K562 (cell line): ENCODE measurements around the gene UBE2J2. TPM values are rescaled to one million over a fixed set of nuclear protein-coding genes. Genes with fewer than 3 reads are reported as not detected.

Source experiments
- HDAC8 ChIP-seq: fragments of 450-650 bp; IDR thresholded peaks from 2 replicates; pipeline ENCODE4 v1.6.1; 2016; ENCODE audit warnings: mild to moderate bottlenecking, missing genetic modification characterization, moderate library complexity, missing compliant biosample characterization
- ILF3 ChIP-seq: fragments of 450-650 bp; IDR thresholded peaks from 2 replicates; pipeline ENCODE4 v1.6.1; 2018; ENCODE audit warnings: antibody characterized with exemption, mild to moderate bottlenecking, moderate library complexity, borderline replicate concordance
- MCM5 ChIP-seq: fragments of 450-650 bp; IDR thresholded peaks from 2 replicates; pipeline ENCODE4 v1.6.1; 2016; ENCODE audit warnings: low read depth
- MYBL2 ChIP-seq, 2 experiments: fragments of 450-650 bp in 1 of 2; sonication (generic) in 1 of 2; formaldehyde crosslinking in 1 of 2; IDR thresholded peaks; 2 replicates each; pipeline versions ENCODE4 v1.6.1 to v1.8.1; 2017 to 2022; ENCODE audit warnings: borderline replicate concordance in 1 of 2, inconsistent platforms in 1 of 2, low read depth in 1 of 2, mild to moderate bottlenecking in 1 of 2, missing genetic modification reagents in 1 of 2, moderate library complexity in 1 of 2
- MYC ChIP-seq, 2 experiments: fragments of 250-450 bp in 1 of 2; sonication (Bioruptor Pico) in 1 of 2; IDR thresholded peaks; 2 replicates each; pipeline versions ENCODE4 v1.5.1 to v1.6.1; 2012 to 2021; ENCODE audit warnings: low read depth in 2 of 2, borderline replicate concordance in 1 of 2, improper control_type of control experiment in 1 of 2, low read length in 1 of 2, mild to moderate bottlenecking in 1 of 2, moderate library complexity in 1 of 2
- NR2F6 ChIP-seq: fragments of 450-650 bp; formaldehyde crosslinking; IDR thresholded peaks from 2 replicates; pipeline ENCODE4 v1.4.0; 2020; ENCODE audit warnings: mild to moderate bottlenecking
- ZC3H11A ChIP-seq: IDR thresholded peaks from 2 replicates; pipeline ENCODE4 v1.6.1; 2012; ENCODE audit warnings: low read depth, low read length, improper control_type of control experiment
- ZC3H8 ChIP-seq: fragments of 450-650 bp; IDR thresholded peaks from 2 replicates; pipeline ENCODE4 v1.6.1; 2017
- ZNF146 ChIP-seq: IDR thresholded peaks from one replicate; pipeline ENCODE4 v1.6.1; 2018; ENCODE audit warnings: missing compliant biosample characterization; ENCODE audit not compliant: unreplicated experiment
- ZNF224 ChIP-seq: sonication (generic); formaldehyde crosslinking; IDR thresholded peaks from 2 replicates; pipeline ENCODE4 v1.8.0; 2022; ENCODE audit warnings: mild to moderate bottlenecking, missing genetic modification reagents
- polyA plus RNA-seq, 8 experiments: library from polyadenylated mRNA; depleted of rRNA in 4 of 8; stranded (reverse) in 5 of 8; unstranded in 3 of 8; fragments of >200 nt; fragmentation: Nextera tagmentation in 2 of 8; fragmentation: Illumina TruSeq in 1 of 8; extraction: Ambion mirVana in 2 of 8; extraction: Trizol in 1 of 8; gene quantifications; 2 replicates each; pipeline versions ENCODE4 v1.2.1 to v1.2.3, GENCODE V29; 2011 to 2014; ENCODE audit warnings: inconsistent platforms in 1 of 8, missing spikeins in 1 of 8
- total RNA-seq, 7 experiments: library from RNA; depleted of rRNA in 6 of 7; stranded (reverse); fragments of >200 nt in 6 of 7; fragmentation: Illumina TruSeq in 2 of 7; extraction: Trizol in 2 of 7; gene quantifications; 2 replicates each; pipeline versions ENCODE4 v1.2.1 to v1.2.3, GENCODE V29; 2011 to 2021; ENCODE audit warnings: low replicate concordance in 1 of 7
- TF ChIP-seq, protein P1 (sequence below): sonication (generic); formaldehyde crosslinking; IDR thresholded peaks from 2 replicates; pipeline ENCODE4 v1.8.1; 2023; ENCODE audit warnings: mild to moderate bottlenecking, missing genetic modification reagents
- TF ChIP-seq, protein P2 (sequence below), 2 experiments: IDR thresholded peaks; 2 replicates each; pipeline ENCODE4 v1.6.1; 2012; ENCODE audit warnings: improper control_type of control experiment in 2 of 2, low read depth in 2 of 2, low read length in 2 of 2, borderline replicate concordance in 1 of 2
- TF ChIP-seq, protein P3 (sequence below): sonication (generic); formaldehyde crosslinking; IDR thresholded peaks from 2 replicates; pipeline ENCODE4 v1.5.0; 2020; ENCODE audit warnings: missing genetic modification reagents

UBE2J2 gene
- total and polyA plus RNA-seq, 9 of the 15 experiments (the other 6 are each of a cell fraction or from before 2014, with no cell fraction given): 0.93 to 112 (median 75.5) TPM

DNA sequence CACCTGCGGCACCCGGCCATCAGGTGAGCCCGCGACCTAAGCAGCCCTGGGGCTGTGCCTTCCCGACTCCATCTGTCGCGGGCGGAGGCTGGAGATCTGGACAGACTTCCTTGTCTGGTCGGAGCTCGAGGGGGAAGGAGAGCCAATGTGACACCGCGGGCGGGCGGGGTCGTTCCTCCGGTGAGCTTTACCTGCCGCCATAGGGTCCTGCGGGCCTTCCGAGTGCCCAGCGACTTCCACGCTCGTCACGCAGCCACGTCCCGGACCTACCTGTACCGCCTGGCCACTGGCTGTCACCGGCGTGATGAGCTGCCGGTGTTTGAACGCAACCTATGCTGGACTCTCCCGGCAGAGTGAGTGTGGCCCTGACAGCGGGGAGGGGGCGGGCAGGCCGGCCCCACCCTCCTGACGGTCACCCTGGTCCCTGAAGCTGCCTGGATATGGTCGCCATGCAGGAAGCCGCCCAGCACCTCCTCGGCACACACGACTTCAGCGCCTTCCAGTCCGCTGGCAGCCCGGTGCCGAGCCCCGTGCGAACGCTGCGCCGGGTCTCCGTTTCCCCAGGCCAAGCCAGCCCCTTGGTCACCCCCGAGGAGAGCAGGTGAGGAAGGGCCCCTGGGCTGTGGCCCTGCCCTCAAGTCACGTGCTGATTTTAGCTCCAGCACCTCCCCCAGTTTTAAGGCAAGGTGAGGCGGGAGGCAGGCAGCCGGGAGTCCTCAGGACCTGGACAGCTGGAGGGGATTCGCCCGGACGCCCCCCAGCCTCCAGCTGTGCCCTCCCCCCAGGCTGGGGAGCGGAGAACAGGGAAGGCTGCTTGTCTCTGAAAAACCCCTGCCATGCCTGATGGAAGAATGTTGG lies 35.8 kb upstream of the UBE2J2 start (continued):
- TF ChIP-seq, protein P1, sequence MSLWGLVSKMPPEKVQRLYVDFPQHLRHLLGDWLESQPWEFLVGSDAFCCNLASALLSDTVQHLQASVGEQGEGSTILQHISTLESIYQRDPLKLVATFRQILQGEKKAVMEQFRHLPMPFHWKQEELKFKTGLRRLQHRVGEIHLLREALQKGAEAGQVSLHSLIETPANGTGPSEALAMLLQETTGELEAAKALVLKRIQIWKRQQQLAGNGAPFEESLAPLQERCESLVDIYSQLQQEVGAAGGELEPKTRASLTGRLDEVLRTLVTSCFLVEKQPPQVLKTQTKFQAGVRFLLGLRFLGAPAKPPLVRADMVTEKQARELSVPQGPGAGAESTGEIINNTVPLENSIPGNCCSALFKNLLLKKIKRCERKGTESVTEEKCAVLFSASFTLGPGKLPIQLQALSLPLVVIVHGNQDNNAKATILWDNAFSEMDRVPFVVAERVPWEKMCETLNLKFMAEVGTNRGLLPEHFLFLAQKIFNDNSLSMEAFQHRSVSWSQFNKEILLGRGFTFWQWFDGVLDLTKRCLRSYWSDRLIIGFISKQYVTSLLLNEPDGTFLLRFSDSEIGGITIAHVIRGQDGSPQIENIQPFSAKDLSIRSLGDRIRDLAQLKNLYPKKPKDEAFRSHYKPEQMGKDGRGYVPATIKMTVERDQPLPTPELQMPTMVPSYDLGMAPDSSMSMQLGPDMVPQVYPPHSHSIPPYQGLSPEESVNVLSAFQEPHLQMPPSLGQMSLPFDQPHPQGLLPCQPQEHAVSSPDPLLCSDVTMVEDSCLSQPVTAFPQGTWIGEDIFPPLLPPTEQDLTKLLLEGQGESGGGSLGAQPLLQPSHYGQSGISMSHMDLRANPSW (CRISPR knock-in tag): no peak
- TF ChIP-seq, protein P2, sequence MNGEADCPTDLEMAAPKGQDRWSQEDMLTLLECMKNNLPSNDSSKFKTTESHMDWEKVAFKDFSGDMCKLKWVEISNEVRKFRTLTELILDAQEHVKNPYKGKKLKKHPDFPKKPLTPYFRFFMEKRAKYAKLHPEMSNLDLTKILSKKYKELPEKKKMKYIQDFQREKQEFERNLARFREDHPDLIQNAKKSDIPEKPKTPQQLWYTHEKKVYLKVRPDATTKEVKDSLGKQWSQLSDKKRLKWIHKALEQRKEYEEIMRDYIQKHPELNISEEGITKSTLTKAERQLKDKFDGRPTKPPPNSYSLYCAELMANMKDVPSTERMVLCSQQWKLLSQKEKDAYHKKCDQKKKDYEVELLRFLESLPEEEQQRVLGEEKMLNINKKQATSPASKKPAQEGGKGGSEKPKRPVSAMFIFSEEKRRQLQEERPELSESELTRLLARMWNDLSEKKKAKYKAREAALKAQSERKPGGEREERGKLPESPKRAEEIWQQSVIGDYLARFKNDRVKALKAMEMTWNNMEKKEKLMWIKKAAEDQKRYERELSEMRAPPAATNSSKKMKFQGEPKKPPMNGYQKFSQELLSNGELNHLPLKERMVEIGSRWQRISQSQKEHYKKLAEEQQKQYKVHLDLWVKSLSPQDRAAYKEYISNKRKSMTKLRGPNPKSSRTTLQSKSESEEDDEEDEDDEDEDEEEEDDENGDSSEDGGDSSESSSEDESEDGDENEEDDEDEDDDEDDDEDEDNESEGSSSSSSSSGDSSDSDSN (IDR thresholded peaks at IDR 0.05; ENCODE audit: borderline replicate concordance in 1 of 2, low read depth in 2 of 2, low read length in 2 of 2): 0 out of 4 replicates have a peak, but pooled peaks of 1 of the 2 experiments have one; percentile 60
- TF ChIP-seq ZNF146 (CRISPR knock-in tag) (peak; percentile 1), ILF3 (no peak), MYBL2 (IDR thresholded peaks at IDR 0.05; ENCODE audit: low read depth) (no peak), MYBL2 (CRISPR knock-in tag; IDR thresholded peaks at IDR 0.05; ENCODE audit: borderline replicate concordance) (0 out of 2 replicates have a peak, but pooled peaks have one; percentile 18), HDAC8 (tag) (no peak), ZC3H8 (no peak), ZC3H11A (no peak), MCM5 (no peak), MYC (IDR thresholded peaks at IDR 0.05; ENCODE audit: low read depth, low read length) (no peak), MYC (CRISPR knock-in tag; IDR thresholded peaks at IDR 0.05; ENCODE audit: borderline replicate concordance, low read depth) (peak; percentile 67; the same call in 1 of the 2 replicates), ZNF224 (CRISPR knock-in tag) (no peak), NR2F6 (CRISPR knock-in tag) (no peak)
- TF ChIP-seq, protein P3, sequence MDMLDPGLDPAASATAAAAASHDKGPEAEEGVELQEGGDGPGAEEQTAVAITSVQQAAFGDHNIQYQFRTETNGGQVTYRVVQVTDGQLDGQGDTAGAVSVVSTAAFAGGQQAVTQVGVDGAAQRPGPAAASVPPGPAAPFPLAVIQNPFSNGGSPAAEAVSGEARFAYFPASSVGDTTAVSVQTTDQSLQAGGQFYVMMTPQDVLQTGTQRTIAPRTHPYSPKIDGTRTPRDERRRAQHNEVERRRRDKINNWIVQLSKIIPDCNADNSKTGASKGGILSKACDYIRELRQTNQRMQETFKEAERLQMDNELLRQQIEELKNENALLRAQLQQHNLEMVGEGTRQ: peak; percentile 88
